ENCODE data around the gene KRT25.
"Not testable (repeated sequence)": the region's sequence is repeated elsewhere in the genome, so short reads cannot be mapped to it uniquely, and the experiment has no call there.

Gene KRT25

DNA sequence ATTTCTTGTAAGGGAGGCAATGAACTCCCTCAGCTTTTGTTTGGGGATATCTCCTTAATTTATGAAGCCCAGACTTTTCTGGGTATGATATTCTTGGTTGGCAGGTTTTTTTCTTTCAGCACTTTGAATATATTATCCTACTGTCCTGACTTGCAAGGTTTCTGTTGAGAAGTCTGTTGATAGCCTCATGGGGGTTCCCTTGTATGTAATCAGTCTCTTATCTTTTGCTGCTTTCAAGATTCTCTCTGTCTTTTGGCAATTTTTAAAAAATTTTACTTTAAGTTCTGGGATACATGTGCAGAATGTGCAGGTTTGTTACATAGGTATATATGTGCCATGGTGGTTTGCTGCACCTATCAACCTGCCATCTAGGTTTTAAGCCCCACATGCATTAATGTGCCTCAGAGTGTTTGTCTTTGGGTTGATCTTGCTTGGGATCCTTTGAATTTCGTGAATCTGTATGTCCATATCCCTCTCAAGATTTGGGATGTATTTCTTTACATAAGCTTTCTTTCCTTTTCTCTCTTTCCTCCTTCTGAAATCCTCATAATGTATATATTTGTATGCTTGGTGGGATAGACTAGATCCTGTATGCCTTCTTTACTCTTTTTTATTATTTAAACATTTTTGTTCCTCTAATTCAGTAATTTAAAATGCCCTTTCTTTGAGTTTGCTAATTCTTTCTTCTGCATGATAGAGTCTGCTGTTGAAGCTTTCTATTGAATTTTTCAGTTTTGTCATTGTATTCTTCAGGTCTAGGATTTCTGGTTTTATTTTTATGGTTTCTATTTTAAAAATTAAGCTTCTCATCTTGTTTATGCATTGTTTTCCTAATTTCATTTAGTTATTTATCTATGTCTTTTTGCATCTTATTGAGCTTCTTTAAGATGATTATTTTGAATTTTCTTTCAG lies 5.2 kb upstream of the KRT25 start:
- DNase-seq (ENCODE audit: low spot score), result no peak

DNA sequence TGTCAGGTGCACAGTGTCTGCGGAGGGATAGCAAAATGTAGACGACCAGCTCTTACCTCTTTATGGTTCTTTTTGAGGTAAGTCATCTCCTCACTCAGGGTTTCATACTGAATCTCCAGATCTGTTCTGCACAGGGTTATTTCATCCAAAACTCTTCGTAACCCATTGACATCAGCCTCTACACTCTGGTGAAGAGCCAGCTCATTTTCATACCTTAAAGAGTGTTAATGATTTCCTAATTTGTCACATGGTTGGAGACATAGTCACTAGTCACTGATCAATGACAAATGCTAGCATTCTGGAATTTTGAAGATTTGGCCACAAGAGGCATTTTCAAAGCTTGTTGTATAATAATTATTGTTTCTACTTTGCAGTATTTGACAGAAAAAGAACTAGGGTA lies 1.3 kb downstream of the KRT25 start:
- DNase-seq (ENCODE audit: low spot score), result no peak

DNA sequence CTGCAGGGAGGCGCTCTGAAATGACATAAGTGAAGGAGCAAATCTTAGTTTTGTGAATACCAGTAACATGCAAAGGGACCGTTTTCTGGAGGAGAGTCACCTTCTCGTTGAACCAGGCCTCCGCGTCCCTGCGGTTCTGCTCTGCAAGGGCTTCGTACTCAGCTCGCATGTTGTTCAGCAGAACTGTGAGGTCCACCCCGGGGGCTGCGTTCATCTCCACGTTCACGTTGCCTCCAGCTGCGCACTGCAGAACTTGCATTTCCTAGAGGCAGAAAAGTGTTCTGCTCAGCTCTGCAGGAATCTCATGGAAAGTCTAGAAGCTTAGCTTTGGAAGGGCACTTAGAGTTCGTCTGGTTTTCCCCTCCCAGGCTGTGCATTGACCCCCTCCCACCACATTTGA lies 4.1 kb downstream of the KRT25 start:
- DNase-seq (ENCODE audit: low spot score), result no peak

DNA sequence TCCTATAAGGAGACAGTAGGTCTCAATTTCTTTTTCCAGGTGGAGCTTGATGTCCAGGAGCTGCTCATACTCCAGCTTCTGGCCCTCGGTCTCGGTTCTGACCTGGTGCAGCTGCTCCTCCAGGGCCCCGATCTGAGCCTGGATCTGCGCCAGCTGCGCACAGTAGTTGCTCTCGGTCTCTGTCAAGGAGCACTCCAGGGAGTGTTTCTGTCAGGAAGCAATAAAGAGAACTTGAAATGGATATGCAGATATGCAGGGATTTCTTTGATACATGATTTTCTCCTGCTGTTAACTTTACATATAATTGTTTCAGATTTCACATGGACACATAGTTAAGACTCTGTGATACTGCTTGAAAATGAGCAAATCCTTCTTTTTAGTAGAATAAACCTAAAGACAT lies 4.7 kb downstream of the KRT25 start:
- DNase-seq (ENCODE audit: low spot score), result no peak

DNA sequence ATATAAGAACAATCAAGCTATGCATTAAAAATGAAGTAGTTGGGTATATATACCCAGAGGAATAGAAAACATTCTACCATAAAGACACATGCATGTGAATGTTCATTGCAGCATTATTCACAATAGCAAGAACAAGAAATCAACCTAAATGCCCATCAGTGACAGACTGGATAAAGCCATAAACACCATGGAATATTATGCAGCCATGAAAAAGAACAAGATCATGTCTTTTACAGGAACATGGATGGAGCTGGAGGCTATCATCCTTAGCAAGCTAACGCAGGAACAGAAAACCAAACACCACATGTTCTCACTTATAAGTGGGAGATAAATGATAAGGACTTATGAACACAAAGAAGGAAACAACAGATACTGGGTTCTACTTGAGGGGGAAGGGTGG lies 6.5 kb downstream of the KRT25 start:
- DNase-seq (ENCODE audit: low spot score), result not testable (repeated sequence)

DNA sequence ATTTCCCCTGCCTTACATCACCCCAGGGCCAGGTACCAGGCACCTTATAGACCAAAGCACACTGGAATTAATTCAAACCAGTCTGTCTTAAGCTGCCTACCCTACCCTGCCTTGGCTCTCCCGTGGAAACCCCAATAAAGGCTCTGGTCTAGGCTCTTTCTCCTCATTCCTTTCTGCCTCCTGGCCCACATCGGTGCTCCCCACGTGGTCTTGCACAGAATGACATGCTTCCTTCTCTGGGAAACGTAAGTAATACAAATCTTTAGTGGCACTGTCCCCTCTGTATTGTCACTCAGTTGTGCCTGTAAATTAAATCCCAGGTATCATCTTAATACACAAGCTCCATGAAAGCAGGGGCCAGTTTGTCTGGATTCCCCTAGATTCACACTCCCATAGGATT lies 16.6 kb downstream of the KRT25 start:
- DNase-seq (ENCODE audit: low spot score), result no peak

DNA sequence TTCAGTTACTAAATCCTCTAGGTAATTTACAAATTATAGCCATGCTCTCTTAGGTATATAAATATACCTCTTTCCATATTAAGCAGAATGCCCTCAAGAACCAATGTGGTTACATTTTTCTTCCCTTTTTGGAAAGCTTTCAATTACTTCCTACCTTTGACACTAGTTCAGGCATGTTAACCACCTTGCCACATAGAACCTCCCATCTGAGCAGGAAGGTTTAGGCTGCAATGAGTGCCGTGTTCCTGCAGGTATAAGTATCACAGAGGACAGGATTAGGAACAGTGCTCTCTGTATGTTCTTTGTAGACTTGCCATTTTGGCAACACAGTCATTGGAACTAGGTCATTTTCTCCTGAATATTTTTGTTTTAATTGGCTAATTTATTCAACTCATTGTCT lies 20.1 kb downstream of the KRT25 start:
- DNase-seq (ENCODE audit: low spot score), result no peak

DNA sequence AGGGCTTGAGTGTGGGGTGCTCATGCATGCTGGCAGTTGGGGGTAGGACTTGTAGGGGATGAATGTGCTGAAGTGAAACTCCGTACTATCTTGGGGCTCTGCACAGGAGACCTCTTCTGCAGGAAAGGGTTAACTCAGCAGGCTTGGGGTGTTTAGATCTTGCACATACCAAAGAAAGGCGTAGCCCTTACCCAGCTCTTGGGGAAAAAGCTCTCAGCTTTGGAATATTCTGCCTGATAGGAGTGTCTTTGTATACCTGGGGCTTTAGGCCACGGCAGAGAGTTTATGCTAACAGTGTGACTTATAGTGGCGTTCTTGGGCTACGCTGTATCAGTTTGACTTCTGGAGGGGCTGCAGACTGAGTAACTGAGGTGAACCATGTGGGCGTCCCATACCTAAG lies 21.1 kb downstream of the KRT25 start:
- no peak for DNase-seq (ENCODE audit: low spot score)

DNA sequence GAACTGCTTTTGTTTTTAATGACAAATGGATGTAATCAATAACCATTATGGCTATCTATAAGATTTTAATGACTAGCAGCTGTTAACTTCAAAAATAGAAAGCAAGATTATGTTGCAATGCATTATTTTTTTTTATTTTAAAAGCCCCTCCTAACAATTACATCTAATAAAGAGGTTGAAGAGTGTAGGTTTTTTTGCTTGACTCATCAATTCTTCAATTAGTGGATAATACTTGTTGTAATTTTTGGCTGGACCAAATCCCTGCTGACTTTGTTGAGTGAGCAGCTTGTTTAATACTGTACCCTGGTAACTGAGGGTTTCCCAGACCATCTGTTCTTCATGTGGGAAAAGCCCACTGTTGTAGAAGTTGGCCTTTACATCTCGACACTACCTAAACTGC lies 24.2 kb downstream of the KRT25 start:
- no peak for DNase-seq (ENCODE audit: low spot score)

DNA sequence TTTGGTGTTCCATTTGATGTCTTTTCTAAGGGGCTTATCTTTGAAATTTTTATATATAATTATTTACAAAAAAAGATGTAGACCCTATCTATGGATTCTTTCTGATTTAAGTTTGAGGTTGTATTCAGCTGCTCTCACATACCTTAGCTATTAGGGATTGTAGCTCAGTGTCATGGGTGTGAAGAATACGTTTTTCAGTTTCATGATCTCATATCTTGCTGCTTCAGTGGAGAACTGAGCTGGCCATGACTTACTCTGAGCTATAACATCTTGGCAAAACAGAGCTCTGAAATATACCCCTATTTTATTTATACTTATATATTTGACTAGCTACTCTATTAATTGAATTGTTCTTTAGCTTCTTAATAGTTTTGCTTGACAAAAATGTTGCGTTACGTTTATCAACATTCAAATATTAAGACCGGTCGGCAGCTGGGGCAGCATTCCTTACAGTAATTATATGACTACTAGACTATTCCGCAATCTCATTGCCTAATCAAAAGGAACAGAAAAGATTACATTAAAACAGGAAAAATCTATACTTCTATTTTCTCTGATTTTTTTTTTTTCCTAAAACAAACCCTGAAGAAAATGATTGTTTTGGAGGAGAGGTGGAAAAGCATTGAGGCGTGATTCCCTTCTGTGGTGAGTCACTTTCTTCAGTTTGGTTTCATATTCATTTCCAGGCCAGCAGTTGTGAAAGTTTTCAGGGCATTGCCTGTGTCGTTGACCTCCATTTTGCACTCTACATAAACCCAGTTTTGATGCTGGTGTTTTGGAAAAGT lies 27.5 kb downstream of the KRT25 start:
- no peak for DNase-seq (ENCODE audit: low spot score)

DNA sequence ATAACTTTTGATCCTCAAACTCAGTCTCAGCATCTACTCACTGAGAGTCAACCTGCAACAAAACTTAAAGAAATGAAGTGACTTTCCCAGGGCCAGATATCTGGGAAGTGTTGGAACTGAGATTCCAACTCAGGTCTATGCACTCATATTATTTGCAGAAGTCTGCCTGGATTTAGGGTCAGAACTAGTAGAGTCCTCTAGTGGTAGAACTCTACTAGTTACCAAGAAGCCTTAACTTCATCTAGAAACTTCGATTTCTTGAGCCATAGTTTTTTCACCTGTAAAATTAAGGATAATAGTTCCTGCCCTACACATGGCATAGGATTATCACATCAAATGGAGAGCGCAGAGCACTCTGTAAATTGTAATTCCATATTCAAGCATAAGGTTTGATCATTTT lies 28.2 kb downstream of the KRT25 start:
- DNase-seq (ENCODE audit: low spot score), result no peak

DNA sequence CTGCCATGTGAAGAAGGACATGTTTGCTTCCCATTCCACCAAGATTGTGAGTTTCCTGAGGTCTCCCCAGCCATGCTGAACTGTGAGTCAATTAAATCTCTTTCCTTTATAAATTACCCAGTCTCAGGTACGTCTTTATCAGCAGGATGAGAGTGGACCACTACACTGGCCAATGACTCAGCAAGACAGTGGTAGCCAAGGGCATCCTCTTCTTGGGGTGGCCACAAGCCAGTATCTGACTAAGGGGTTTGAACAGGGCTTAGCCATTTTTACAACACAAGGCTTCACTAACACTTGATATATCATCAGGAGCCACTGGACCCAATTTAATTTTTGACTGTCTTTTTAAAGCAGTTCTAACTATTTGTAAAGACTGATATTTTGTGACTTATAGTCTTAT lies 30.5 kb downstream of the KRT25 start:
- DNase-seq (ENCODE audit: low spot score), result no peak

DNA sequence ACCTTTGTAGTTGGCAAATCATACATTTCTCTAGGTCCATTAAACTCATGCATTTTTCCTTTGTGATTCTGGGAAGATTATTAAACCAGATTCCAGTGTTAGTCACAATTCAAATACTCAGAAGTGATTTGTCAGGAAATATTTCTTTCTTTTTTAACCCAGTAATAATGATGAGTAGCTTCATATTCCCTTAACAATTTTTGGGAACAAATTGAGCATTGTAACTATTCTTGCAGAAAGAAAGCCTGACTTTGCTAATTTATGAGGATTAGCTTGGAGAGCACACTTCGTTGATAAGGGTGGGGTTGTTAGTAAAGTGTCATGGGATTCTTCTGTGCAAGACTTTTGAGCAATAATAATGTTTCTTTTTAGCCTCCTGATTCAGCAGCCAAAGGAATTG lies 32.9 kb downstream of the KRT25 start:
- DNase-seq (ENCODE audit: low spot score), result no peak

DNA sequence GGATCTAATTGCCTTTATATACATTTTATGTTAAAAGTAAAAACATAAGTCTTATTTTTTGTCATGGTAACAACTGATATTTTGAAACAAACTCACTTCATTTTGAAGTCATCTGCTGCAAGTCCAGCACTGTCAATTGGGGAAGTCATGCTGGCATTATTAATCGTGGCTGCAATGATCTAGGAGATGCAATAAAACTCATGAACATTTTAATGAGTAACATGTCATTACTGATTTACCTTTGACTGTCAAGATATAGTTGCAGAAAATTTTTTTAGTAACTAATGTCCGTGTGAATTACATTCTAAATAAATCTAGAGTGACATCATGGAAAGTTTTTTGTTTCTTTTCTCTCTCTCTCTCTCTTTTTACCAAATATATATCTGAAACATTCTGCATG lies 34.2 kb downstream of the KRT25 start:
- DNase-seq (ENCODE audit: low spot score), result no peak

DNA sequence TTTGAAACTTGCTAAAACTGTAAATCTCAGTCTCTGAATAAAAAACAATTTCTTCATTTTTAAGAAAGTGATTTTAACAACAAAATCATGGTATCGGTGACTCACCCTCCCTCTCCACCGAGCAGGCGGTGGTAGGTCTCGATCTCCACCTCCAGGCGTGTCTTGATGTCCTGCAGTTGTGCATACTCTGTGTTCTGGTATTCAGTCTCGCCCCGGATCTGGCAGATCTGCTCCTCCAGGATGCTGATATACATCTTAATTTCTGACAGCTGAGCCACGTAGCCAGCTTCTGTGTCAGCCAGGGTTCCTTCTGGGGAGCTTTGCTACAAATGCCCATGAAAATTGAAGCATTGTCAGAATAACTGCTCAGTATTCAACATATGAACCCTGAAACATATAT lies 36.2 kb downstream of the KRT25 start:
- DNase-seq (ENCODE audit: low spot score), result peak; percentile 24

DNA sequence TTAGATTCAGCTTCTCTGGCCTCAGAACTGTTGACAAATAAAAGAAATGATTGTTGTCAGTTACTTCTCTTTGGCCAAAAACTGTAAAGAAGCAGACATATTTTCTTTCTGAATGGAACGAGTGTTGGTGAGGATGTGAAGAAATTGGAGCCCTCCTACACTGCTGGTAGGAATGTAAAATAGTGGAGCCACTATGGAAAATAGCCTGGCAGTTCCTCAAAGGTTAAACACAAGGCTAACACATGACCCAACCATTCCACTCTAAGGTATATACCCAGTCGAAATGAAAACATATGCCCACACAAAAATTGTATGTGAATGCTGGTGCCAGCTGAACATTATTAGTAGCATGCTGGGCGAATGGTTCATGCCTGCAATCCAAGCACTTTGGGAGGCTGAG lies 37.4 kb downstream of the KRT25 start:
- DNase-seq (ENCODE audit: low spot score), result no peak

DNA sequence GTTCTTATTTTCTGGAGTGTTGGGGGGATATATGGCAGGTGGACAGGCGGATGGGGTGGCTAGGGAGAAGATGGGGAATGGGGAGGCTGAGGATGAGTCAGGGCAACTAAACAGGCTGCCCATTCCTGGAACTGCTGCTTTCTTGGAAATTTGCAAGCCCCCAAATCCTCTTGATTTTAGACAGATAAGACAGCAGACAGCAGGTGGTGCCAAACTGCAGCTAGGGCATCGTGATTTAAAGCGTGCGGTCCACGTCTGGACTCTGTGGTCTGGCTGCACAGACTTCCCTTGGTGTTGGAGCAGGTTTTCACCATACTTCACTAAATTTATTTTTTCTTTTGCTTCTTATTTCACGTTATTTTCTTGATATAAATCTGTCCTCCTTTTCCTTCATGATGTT lies 40.7 kb downstream of the KRT25 start:
- no peak for DNase-seq (ENCODE audit: low spot score)

DNA sequence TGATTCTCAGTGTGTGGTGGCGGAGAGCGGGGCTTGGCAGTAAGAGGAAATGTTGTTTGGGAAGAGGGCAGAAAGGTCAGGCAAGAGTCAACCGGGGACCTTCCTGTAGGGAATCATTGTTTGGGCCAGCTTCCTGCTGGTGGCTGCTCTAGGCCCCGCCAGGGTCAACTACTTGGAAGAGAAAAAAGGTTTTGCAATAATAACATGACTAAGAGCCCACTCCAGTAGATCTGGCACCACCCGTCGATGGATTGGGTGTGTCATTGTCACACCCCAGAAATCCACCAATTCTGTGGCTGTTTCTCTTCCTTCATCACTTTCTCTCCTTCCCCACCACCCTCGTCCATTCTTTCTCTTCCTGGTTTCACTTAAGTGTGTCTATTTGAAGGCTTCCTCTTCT lies 47.4 kb downstream of the KRT25 start:
- no peak for DNase-seq (ENCODE audit: low spot score)

DNA sequence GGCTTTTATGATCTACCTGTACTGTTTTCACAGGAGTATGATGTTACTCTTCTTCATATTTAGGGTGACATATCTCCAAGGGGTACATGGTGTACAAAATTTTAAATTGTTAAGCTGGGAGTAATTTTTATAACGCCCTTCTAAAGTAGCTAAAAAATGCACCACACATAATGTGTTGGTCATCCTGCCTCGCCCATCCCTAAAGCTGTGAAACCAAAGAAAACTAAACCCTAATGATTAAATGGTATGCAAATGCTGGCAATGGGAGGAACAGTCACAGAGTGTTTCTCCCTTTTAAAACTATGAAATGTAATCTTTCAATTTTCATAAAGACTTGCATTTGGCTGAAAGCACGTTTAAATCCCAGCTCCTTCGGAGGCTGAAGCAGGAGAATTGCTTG lies 49.5 kb downstream of the KRT25 start:
- DNase-seq (ENCODE audit: low spot score), result no peak

DNA sequence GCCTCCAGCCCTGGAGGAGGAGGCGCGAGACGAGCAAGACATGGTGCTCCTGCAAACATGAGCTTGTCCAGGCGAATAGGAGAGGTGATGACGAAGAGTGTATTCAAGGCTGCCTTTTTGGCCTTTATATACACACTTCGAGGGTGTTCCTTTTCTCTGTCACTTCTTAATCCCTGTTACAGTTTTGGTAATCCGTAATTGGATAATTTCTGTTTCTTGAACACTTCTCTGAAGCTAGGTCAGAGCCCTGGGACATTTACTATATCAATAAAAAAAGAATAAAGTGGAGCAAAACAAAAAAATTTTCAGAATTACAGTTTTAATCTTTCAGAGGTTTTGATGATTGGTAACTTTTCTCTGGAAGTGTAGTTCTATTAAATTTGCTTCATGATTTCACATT lies 51.5 kb downstream of the KRT25 start, which contains the start of gene KRT24:
Gene KRT24, minus strand, starts transcription at position 101 of the 400 bp plus-strand sequence. Its CDS starts 59 bp downstream, at position 42.
- no peak for DNase-seq (ENCODE audit: low spot score)

DNA sequence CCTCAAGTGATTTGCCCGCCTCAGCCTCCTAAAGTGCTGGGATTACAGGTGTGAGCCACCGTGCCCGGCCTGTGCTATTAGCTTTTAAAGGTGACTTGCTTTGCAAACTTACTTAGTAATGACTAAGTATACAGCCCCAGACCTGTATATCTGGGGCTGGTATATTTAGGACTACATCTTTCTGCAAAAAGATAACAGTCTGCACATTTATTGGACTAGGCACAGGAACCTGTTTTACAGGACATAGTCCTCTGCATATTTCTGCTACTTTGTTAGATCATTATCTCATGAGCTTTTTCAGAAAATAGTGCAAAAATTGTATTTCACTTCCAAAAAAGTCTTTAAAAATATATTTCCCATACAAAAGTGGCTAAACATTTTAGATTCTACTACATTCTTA lies 52.9 kb downstream of the KRT25 start:
- DNase-seq (ENCODE audit: low spot score), result no peak

DNA sequence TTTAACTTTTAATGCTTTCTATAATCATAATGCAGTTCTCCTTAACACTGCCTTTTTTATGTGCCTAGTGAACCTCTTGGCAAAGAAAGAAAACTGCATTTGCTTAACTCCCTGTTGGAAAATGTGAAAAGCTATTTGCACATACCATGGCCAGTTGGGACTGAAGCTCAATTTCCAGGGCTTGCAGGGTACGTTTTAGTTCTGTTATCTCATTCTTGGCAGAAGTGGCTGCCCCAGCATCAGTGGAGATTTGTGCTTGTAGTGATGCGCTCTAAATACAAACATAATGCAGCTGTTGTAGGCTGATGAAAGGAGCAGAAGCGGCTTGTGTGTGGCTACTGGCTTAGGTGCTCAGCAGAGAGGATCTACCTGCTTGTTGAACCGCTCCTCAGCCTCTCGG lies 55.3 kb downstream of the KRT25 start:
- DNase-seq (ENCODE audit: low spot score), result no peak

DNA sequence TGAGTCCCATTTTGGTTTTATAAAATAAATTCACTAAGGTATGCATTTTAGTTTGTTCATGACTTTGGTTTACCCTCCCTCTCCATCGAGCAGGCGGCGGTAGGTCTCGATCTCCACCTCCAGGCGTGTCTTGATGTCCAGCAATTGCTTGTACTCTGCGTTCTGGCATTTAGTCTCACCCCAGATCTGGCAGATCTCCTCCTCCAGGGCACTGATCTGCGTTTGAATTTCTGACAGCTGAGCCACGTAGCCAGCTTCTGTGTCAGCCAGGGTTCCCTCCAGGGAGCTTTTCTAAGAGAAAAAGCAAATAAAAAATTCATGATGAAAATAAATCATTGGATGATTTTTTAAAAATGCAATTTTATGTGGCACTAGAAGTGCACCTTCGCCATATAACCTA lies 55.8 kb downstream of the KRT25 start:
- no peak for DNase-seq (ENCODE audit: low spot score)
